HG03342 (cell line): ENCODE data around the gene A4GALT.

Experiments
- ATAC-seq: cut with Tn5 transposase; IDR thresholded peaks from one replicate; pipeline ENCODE4 v1.9.1; 2021; ENCODE audit warnings: mild to moderate bottlenecking, moderate library complexity; ENCODE audit not compliant: unreplicated experiment

A4GALT gene

DNA sequence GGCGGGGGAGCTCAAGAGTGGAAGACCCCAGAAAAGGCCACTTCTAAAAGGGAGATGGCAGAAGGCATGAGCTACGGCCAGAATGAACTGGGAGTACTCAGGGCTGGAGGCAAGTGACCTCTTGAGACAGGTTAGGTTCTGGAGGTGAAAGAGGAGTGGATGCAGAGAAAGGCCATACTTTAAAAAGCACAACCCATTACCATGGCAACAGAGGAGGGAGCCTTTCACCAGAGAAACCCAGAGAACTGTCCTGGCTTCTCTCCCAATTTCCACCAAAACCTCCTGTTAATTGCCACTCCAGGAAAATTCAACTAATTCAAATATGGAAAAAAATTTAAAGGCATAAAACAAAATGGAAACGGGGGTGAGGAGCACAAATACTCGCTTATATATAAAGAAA, 15.8 kb downstream of the A4GALT start:
- ATAC-seq, result no peak

GRCh38 chr22:42702675-42703074, 18.0 kb downstream of the A4GALT start:
- no peak for ATAC-seq

DNA sequence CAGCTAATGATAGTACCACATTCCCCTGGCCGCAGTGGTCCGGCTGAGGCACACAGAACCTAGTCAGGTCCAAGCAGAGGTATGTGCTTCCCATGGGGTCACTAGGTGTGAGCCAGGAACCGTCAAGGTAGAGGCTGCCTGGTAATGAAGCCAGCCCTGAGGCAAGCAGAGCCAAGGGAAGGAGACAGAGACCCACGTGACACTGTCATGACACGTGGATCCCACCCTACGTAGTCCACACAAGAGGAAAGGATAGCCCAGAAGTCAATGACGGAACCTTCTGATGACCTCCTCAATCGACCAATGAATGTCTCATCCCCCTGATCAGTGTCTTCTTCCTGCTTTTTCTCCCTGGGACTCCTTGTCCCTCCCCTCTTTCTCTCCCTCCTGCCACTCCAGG, 19.0 kb downstream of the A4GALT start:
- ATAC-seq, result no peak

GRCh38 chr22:42700901-42701300, 19.8 kb downstream of the A4GALT start:
- no peak for ATAC-seq

DNA sequence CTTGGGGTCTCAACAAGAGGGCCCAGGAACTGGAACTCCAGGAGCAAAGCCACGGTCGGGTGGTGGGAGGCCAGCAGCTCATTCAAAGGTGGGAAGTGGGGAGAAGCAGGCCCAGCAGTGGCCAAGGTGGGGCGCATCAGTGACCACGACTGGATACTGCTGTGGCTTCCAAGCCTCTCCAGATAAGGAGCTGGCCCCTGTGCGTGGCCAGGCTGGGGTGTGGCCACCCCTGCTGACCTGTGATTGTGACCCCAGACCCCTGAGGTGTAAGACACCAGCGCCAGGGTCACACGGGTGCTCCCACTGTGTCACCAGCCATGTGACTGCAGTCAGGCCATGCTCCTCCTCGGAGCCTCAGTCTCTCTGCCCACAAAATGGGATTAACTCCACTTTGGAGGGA, 20.3 kb downstream of the A4GALT start:
- no peak for ATAC-seq

DNA sequence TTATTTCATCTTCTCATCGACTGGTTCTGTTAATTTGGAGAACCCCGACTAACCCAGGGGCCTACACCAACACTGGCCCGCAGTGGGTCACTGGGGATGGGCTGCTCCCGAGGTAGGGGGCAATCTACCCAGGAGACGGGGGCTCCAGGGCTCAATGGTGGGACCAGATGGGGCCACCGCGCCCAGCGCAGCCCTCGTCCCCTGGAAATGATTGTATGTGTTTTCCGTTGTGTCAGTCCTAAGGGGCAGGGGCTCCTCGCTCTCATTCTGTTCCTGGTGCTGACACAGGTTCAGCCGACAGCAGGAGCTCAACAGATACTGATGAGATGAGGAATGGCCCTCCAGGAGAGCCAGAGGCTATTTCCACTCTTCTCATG, 20.7 kb downstream of the A4GALT start:
- ATAC-seq, result no peak

DNA sequence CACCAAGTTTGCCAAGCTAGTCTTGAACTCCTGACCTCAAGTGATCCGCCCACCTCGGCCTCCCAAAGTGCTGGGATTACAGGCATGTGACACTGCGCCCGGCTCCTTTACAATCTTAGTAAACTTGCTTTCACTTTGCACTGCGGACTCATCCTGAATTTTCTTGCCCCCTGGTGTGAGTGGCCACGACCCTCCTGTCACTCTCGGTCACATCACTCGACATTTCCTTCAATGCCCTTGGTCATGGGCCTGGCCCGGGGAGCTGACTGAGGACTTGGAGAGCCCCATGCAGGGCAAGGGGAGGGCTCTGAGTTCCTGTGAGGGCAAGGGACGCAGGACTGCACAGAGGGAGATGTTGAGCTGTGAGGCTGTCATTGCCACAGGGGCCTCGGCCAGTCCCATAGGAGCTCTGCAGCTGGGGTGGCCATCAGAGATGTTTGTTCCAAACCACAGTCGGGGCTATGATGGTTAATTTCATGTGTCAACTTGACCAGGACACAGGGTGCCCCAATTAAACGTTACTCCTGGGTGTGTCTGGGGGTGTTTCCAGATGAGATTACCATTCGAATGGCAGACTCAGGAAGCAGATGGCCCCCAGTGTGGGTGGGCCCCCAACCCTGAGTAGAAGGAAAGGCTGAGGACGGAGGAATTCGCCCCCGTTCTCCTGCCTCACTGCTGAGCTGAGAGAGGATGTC, 21.2 kb downstream of the A4GALT start:
- no peak for ATAC-seq

DNA sequence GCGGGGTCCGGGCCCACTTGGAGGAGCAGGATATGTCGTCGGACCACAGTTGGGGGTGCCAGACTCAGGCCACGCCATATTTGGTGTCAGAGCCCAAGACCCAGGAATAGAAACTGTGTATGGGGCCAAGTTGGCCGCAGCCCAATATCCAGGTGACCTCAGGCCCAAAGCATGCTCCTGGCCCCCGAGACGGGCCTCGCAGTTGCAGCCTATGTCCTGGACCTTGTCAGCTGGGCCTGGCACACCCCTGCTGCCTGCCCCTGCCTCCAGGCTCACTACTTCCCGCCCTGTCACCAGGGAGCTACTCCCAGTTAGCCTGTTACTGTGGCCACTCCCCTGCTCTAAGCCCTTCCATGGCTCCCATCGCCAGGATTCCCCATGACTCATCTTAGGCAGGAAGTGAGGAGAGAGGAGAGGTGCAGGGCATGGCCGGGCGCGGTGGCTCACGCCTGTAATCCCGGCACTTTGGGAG, 23.1 kb downstream of the A4GALT start:
- ATAC-seq, result no peak

DNA sequence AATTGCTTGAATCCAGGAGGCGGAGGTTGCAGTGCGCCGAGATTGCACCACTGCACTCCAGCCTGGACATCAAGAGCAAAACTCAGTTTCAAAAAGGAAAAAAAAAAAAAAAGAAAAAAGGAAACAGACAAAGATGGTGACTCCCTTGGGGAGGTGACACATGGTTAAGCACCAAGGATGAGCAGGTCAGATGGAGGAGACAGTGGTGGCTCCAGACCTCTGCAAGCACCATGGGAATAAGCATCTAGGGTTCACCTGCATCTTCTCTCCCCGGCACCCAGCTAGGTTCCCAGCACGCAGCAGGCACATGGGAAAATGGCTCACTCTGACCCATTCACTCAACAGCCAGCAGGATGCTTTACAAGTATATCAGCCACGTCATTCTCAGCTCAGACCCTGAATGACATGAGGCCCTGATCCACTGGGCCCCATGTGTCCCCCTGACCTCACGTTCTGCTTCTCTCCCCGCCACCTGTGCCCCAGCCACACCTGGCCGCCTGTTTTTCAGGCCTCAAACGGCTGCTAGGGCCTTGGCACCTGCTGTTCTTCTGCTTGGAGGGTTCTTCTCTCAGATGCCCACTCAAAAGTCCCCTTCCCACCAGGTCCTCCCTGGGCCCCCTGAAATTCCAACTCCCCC, 24.2 kb downstream of the A4GALT start:
- ATAC-seq, result no peak

GRCh38 chr22:42695294-42695693, 25.4 kb downstream of the A4GALT start:
- no peak for ATAC-seq

- ATAC-seq, result no peak
These were observed 26.6 kb downstream of the A4GALT start for GRCh38 chr22:42693763-42694683.

GRCh38 chr22:42693055-42693762, 27.5 kb downstream of the A4GALT start:
- ATAC-seq, result no peak

GRCh38 chr22:42692239-42693054, 28.2 kb downstream of the A4GALT start:
- ATAC-seq, result no peak

GRCh38 chr22:42691440-42691839, 29.2 kb downstream of the A4GALT start:
- ATAC-seq, result no peak

- ATAC-seq, result no peak
These were observed 32.1 kb downstream of the A4GALT start for GRCh38 chr22:42688241-42689211.

DNA sequence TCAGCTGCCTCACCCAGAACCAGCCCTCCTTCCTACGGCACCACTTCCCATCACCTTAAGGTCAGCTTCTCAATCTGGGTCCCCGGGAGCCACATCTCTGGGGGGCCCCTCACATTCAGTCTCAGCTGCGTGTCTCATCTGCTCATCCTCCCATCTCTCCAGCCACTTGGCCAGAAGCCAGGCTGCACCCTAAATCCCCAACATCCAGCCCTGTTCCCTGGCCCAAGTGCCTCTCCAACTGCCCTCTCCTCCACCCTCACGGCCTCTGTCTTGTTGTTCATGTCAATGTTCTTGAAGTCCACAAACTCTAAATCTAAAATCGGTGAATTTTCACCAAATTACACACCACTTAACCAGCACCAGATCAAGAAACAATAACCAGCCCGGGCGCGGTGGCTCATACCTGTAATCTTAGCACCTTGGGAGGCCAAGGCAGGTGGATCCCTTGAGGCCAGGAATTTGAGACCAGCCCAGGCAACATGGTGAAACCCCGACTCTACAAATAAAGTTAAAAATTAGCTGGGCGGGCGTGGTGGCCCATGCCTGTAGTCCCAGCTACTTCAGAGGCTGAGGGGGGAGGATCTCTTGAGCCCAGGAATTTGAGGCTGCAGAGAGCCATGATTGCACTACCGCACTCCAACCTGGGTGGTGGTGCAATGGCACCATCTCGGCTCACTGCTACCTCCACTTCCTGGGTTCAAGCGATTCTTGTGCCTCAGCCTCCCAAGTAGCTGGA, 33.7 kb downstream of the A4GALT start:
- no peak for ATAC-seq

- no peak for ATAC-seq
These were observed 34.6 kb downstream of the A4GALT start for GRCh38 chr22:42685941-42686653.
